NCI-H128 (cell line): ENCODE measurements around the gene NPBWR2.
"Not testable (repeated sequence)": the region's sequence is repeated elsewhere in the genome, so short reads cannot be mapped to it uniquely, and the experiment has no call there.

Experiments
- DNase-seq: peaks from one replicate; lab custom pipeline; 2025; ENCODE audit not compliant: unreplicated experiment; lab: John Stamatoyannopoulos, UW

Gene NPBWR2

DNA sequence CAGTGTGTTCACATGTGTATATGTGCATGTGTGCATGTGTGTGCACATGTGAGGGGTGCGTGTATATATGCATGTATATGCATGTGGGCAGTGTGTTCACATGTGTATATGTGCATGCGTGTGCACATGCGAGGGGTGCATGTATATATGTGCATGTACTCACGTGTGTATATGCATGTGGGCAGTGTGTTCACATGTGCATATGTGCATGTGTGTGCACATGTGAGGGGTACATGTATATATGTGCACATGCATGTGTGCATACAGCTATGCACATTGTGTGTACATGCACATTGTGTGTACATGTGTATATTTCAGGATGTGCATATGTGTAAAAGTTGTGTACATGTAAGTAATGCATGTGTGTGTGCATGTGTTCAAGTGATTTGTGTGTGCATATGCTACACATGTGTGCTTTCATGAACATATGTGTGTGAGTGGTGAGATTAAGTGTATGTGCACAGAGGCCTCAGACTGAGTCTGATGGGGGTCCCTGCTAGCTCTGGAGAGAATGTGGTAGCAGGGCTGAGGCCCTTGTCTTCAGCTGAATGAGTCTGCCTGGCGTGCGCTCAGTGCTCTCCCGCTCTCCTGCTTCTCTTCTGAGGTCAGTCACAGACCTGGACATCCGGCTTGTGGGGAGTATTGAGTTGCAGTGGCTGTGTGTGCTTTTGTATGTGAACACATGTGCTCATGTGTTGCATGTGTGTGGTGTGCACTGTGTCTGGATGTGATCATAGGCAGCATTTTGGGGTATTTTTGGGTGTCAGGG is 37.0 kb upstream of the NPBWR2 start:
- no peak for DNase-seq

- no peak for DNase-seq
Measured at GRCh38 chr20:64143018-64143801, 35.8 kb upstream of the NPBWR2 start.

DNA sequence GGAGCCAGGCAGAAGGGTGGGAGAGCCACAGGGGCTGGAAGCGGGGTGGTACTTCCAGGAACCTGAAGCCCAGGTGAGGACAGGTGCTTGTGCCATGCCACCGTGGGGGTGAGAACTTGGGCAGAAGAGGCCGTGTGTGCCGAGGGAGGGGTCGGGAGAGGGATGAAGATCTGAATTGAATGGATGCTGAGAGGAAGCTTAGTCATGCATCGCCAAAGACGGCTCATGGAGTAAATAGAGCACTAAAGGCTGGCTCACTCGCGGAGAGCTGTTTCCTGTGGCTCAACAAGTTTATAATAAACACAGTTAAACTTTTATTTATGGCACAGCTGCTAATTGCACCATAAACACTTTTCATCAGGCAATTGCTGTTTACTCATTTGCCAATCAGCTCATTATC is 35.2 kb upstream of the NPBWR2 start:
- peak; percentile 50 for DNase-seq

DNA sequence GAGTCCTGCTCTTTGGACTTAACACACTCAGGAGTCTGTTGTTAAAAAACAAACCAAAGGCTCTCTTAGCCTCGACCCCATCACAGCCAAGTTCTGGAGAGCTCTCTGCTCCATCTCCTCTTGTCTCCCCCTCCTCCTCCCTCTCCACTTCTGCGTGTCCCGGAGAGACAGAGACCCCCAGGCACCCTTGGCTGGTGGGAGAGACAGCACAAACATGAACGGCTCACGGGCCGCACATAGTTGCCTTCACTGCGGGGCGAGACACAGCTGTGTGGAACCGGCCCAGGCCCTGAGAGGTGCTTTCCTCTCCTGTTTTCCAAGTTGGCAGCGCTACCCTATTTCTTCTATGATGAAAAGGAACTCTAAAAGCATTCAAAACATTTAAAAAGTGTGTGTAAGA is 33.6 kb upstream of the NPBWR2 start:
- no peak for DNase-seq

GRCh38 chr20:64140061-64140931 is 32.9 kb upstream of the NPBWR2 start:
- DNase-seq: no peak

GRCh38 chr20:64139199-64140060 is 32.1 kb upstream of the NPBWR2 start:
- DNase-seq: no peak

DNA sequence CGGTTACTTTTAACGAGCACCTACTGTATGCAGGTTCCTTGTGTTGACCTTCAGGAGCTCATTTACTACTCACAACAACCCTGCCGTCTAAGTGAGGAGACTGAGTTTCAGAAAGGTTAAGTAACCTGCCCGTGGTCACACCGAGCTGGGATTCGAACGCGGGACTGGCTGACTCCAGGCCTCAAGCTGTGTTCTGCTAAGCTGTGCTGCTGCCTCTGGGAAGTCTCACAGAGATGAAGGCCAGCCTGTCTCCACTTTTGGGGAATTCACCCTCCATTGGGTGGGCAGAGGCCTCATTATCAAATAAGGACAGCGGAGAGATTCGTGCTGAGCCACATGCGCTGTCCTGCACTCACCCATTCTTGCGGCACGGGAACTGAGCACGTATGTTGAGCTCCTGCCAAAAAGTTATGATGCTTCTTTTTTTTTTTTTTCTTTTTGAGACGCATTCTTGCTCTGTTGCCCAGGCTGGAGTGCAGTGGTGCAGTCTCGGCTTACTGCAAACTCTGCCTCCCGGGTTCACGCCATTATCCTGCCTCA is 31.0 kb upstream of the NPBWR2 start:
- no peak for DNase-seq

DNA sequence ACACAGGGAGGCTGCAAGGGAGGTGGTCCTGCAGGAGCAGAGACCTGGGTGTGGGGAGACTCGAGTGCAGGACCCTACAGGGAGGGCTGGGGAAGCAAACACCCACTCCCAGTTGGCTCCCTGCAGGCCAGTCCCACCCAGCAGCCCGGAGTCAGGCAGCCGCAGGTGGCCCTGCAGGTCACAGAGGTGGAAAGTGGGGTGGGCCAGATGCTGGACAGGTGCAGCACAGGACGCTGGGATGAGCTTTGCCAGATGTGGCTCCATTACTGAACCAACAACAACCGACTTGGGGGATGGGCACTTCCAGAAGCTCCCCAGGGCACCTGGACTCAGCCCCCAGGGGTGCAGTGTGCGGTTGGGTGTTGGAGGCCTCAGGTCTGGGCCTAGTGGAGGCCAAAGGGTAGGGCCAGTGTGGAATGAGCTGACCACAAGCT is 30.2 kb upstream of the NPBWR2 start:
- no peak for DNase-seq

DNA sequence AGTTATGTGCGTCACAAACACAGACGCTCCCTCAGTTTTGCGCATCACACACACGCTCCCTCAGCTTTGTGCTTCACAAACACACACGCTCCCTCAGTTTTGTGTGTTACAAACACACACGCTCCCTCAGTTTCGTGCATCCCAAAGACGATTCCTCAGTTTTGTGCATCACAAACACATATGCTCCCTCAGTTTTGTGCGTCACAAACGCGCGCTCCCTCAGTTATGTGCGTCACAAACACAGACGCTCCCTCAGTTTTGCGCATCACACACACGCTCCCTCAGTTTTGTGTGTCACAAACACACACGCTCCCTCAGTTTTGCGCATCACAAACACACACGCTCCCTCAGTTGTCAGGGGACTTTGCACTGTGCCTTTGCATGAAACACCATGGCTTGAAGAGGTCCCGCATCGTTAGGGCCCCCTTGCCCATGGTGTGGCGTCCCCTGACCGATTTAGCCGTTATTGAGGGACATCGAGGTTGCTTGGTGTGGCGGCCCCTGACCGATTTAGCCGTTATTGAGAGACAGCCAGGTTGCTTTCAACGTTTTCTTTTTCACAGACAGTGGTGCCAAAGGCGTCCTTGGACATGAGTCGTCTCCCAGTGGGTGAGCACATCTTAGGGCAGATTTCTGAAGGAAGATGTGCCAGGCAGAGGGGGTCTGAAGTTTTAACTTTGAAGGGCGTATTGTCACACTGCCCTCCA is 28.8 kb upstream of the NPBWR2 start:
- DNase-seq: no peak

DNA sequence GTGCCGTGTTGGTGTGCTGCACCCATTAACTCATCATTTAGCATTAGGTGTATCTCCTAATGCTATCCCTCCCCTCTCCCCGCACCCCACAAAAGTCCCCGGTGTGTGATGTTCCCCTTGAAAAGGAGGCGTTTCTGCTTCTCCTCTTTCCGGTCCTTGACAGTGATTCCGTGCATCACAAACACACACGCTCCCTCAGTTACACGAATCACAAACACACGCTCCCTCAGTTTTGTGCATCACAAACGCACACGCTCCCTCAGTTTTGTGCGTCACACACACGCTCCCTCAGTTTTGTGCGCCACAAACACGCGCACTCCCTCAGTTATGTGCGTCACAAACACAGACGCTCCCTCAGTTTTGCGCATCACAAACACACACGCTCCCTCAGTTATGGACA is 27.4 kb upstream of the NPBWR2 start:
- DNase-seq: not testable (repeated sequence)

GRCh38 chr20:64133951-64134407 is 26.6 kb upstream of the NPBWR2 start:
- DNase-seq: no peak

DNA sequence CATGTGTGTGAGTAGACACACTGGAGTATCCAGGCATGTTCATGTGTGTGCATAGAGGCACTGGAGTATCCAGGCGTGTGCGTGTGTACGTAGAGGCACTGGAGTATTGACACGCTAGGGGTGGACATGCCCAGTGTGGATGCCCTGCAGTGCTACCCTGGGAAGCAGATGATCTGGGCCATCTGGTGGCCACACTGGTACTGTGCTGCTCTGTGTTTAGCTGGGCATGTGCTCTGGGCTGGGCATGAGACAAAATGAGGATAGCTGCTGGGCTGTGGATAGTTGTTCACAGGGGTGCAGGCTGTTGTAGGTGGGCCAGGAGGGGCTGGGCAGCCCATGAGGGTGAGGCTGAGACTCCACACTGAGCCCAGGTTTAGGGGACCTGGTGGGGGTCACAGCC is 24.0 kb upstream of the NPBWR2 start:
- DNase-seq: no peak

- no peak for DNase-seq
Measured at GRCh38 chr20:64130876-64131275, 23.5 kb upstream of the NPBWR2 start.

DNA sequence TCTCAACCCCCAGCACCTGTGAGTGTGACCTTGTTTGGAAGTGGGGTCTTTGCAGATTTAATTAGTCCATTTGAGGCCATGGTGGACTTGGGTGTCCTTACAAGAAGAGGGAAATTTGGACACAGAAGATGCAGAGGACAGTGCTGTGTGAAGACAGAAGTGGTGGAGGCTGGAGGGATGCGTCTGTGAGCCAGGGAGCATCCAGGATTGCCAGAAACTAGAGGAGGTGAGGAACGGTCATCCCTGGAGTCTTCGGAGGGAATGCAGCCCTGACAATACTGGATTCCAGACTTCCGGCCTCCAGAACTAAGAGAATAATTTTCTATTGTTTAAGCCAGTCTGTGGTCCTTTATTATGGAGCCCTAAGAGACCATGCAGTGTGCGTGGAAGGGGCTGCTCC is 22.9 kb upstream of the NPBWR2 start:
- no peak for DNase-seq

DNA sequence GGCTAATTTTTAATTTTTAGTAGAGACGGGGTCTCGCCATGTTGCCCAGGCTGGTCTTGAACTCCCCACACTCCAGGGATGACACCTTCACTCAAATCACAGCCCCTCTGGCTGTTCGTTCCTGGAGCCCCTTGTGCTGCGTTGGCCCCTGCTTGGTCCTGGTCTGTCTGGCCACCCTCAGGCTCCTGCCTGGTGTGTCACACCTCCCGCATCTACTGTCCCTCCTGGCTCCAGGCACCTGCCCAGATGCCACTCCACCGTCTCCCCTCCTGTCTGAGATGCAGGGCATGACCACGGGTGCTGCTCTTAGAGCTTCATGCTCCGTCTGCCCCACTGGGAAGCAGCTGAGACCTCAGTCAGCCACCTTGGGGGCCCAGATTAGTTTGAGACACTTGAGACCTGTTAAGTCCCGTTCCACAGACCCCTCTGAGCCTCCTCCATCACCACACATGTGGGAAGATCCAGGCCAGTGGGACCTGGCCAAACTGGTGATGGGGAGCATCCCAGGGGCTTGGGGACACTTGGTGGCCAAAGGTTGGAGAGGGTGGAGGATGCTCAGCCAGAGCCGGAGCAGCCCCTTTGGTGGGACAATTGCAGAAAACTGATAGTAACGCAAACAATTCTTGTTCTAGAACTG is 21.9 kb upstream of the NPBWR2 start:
- DNase-seq: no peak

DNA sequence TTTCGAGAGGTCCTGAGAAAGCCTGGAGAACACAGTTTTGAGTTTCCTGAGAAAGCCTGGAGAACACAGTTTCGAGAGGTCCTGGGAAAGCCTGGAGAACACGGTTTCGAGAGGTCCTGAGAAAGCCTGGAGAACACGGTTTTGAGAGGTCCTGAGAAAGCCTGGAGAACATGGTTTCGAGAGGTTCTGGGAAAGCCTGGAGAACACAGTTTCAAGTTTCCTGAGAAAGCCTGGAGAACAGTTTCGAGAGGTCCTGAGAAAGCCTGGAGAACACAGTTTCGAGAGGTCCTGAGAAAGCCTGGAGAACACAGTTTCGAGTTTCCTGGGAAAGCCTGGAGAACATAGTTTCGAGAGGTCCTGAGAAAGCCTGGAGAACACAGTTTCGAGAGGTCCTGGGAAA is 16.2 kb upstream of the NPBWR2 start:
- not testable (repeated sequence) for DNase-seq

- DNase-seq: not testable (repeated sequence)
Measured at GRCh38 chr20:64122927-64123326, 15.6 kb upstream of the NPBWR2 start.

GRCh38 chr20:64121586-64121985 is 14.2 kb upstream of the NPBWR2 start:
- DNase-seq: no peak
